ENCODE data around the gene NPRL2. TPM values are rescaled to one million over a fixed set of nuclear protein-coding genes. Genes with fewer than 3 reads are reported as not detected.

The NPRL2 gene
- total RNA-seq, 1 donor, result 22.9 TPM

- DNase-seq (ENCODE audit: low read depth), result no peak
- TF ChIP-seq CTCF (IDR thresholded peaks at IDR 0.05; ENCODE audit: insufficient read depth, low read depth, low read length), result no peak
- peak overlapping the region; percentile 68 for H3K4me3 ChIP-seq (ENCODE audit: low read depth, low read length)
These were observed 30.5 kb downstream of the NPRL2 start for GRCh38 chr3:50319894-50320625.

DNA sequence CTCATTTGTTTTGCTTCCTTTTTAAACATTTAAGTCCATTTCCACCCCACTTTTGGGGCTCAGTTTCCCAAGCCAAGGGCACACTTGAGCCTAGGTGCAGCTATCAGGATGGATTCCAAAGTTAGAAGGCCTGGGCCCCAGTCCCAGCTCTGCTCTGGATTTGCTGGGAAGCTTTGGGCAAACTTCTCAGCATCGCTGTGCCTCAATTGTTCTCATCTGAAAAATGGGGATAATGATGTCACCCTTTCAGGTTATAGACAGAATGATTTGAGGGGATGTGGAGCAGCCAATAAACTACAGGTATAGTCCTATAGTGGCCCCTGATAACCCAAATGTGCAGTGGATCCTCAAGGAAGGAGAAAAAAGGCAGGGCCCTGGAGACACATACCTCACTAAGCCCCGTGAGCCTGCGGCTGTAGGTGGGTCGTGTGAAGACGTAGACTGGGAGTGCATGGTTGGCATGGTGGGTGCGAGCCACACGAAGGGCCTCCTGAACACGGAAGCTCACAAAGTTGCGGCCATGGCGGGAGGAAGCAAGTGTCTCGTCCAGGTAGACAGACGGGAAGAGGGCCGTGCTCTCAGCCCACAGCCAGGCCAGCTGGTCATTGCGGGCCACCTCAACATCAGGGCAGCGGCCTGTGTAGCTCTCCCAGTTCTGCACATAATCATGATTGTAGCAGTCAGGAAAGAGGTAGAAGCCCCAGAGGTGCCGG lies 31.2 kb downstream of the NPRL2 start:
- no peak overlapping the region for H3K4me3 ChIP-seq (ENCODE audit: low read depth, low read length)
- no peak for DNase-seq (ENCODE audit: low read depth)
- no peak for TF ChIP-seq CTCF (IDR thresholded peaks at IDR 0.05; ENCODE audit: insufficient read depth, low read depth, low read length)

DNA sequence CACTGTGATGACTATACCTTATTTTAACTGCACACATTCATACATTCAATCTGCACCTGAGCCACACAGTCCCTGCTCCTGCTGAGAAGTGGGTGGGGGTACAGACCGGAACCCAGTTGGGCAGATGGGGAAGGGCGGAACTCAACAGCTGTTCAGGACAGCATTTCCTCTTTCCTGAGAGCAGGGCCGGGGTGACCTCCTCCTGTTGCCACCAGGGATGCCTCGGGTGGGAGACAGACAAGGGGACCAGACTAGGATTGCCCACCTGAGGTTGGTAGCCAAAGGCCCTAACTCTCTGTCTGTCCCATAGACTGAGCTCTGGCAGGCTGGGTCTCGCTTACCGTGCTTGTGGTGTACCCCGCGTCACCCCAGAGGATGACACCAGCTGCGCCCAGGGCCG lies 32.0 kb downstream of the NPRL2 start:
- no peak for TF ChIP-seq CTCF (IDR thresholded peaks at IDR 0.05; ENCODE audit: insufficient read depth, low read depth, low read length)
- H3K4me3 ChIP-seq (ENCODE audit: low read depth, low read length), result no peak overlapping the region
- DNase-seq (ENCODE audit: low read depth), result no peak

GRCh38 chr3:50318163-50318562 lies 32.4 kb downstream of the NPRL2 start:
- no peak for DNase-seq (ENCODE audit: low read depth)
- H3K4me3 ChIP-seq (ENCODE audit: low read depth, low read length), result no peak overlapping the region
- no peak for TF ChIP-seq CTCF (IDR thresholded peaks at IDR 0.05; ENCODE audit: insufficient read depth, low read depth, low read length)

DNA sequence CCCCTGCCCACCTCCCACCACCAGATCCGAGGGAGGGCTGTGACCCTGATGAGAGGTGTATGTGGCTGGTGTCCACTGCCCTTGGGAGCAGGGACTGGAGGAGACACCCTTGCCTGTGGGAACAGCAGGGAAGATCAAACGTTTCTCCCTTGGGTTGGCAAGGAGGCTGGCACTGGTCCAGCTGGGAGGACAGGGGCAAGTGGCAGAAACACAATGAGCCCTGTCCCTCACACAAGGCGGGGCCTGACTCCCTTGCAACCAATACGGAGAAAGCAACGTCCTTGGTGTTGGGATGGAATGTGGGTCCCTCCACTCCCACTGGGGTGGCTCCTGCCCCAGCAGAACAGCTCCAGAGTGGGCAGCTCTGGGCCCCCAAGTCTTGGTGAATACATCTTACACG lies 33.3 kb downstream of the NPRL2 start:
- H3K4me3 ChIP-seq (ENCODE audit: low read depth, low read length), result no peak overlapping the region
- DNase-seq (ENCODE audit: low read depth), result no peak
- TF ChIP-seq CTCF (IDR thresholded peaks at IDR 0.05; ENCODE audit: insufficient read depth, low read depth, low read length), result no peak

DNA sequence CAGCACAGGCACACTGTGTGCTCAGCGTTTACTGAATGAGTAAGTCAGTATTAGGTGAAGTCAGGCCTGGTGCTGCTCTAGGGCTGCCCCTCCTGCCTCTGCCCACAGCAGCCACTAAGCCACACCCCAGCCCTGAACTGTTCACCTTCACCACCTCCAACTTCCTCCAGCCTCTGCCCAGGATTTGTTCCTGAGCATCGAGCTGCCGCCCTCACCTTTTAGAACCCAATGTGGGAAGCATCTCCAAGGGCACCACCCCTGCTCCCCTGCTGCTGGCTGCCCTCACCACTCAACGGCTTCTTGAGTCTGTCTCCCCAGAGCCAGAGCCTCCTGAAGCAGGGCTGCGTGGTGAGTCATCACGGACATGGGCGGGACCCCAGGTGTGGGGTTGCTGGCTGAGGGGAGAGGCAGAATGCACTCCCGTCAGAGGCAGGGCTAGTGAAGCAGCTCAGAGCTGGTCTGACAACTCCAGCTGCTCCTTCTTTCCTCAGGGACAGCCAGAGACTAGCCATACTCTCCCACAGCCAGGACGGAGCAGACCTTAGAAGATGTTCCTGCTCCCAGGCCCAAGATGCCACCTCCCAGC lies 33.8 kb downstream of the NPRL2 start:
- no peak overlapping the region for H3K4me3 ChIP-seq (ENCODE audit: low read depth, low read length)
- no peak for TF ChIP-seq CTCF (IDR thresholded peaks at IDR 0.05; ENCODE audit: insufficient read depth, low read depth, low read length)
- DNase-seq (ENCODE audit: low read depth), result peak; percentile 53
